OCI-LY1 (cell line): ENCODE results near the gene GANC.

Experiments
- CTCF ChIP-seq: fragments of 200-600 bp; sonication (generic), shearing (Covaris generic); IDR thresholded peaks from 2 replicates; pipeline ENCODE4 v1.5.1; 2017; ENCODE audit warnings: mild to moderate bottlenecking, antibody characterized with exemption, low read length, moderate library complexity, mixed read lengths
- EZH2 ChIP-seq: fragments of 200-600 bp; sonication (generic), shearing (Covaris generic); IDR thresholded peaks from 2 replicates; pipeline ENCODE4 v1.8.0; 2017; ENCODE audit warnings: borderline replicate concordance, mixed run types, mild to moderate bottlenecking, antibody characterized with exemption, low read length, moderate library complexity, mixed read lengths

- no peak for TF ChIP-seq CTCF
- no peak for TF ChIP-seq EZH2
Measured at GRCh38 chr15:42353061-42353460, 80.1 kb downstream of the GANC start.
